Right kidney (tissue), 1 donor: ENCODE data around the gene MED13.
"Not testable (repeated sequence)": the region's sequence is repeated elsewhere in the genome, so short reads cannot be mapped to it uniquely, and the experiment has no call there.

Experiments used
- DNase-seq: peaks from one replicate; pipeline ENCODE4 v3.0.0-alpha.2; 2016

Gene MED13

DNA sequence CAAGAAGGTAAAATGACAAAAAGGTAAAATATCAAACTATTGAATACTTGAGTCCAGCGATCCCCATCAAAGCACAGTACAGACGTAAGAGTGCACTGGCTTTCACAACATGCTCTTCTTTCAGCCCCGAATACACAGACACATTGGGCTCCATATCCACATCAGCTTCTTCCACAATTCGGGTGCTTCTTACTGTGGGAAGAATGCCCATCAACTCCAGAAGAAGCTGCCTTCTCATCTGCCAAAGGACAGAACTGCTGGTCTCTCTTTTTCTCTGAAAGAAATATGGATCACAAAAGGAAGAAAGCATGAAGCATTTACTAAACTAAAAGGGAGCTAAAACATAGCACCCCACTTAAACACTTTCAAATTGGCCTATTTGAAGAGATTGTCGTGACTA lies 157.7 kb downstream of the MED13 start:
- DNase-seq, result no peak

DNA sequence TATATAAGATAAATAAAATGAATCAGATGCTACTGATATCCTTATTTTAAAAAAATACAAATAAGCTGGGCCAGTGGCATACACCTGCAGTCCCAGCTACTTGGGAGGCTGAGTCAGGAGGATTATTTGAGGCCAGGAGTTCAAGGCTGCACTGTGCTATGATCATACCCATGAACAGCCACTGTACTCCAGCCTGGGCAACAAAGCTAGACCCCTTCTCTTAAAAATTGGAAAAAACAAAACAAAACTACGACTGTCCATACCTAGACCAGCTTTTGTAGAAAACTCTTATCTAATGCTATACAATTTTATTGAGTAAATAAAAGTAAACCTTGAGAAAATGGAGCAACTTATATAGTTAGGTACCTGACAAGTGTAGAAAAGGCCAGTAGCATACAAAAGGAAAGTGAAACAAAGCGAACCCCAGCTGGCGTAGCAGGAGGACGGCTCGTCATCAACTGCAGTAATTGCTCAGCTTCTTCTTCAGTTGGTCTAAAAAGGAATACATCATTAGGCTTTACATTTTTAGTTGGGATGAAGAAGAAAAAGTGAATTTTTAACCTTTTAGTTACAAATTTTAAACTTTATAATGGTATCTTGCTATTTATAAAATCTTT lies 160.9 kb downstream of the MED13 start:
- no peak for DNase-seq

DNA sequence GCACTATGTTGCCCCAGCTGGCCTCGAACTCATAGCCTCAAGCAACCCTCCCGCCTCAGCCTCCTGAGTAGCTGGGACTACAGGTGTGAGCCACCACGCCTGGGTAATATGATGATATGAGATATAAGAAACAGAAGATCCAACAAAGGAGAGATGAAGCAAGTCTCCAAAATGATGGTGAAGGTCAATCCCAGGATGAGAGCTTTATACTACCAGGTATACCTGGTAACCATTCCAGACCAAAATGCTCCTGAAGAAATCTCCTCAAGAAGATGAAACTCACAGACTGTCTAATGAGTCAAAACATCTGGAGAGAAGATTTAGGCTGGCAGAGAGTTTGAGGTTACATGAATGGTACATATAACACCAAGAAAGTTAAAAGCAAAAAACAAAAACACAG lies 161.8 kb downstream of the MED13 start:
- DNase-seq, result no peak

DNA sequence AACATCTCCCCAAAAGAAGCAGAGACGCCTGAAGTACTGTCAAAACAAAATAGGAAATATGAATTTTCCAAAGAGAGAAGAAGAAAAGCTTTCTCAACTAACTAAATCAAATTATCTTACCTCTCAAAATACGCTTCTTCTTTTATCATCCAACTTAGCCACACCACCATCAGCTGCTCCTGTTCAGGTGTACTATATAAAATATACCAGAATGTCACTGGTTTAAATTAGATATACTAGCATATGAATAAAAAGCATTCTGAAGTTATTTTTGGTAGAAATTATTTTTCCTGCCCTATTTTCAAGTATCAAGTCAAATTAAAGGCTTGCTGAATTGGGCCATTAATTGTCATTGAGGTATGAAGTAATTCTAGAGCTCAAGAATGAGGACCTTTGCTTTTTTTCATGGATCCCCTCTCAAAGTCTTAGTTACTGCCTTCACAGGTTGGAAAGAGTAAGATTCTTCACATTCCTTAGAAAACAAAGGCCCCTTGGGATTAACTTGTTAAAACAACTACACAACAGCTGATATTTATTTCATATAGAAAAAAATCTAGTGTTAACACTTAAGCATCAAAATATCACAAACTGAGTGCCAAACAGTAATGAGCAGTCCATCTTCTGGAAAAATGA lies 167.4 kb downstream of the MED13 start:
- DNase-seq, result no peak

DNA sequence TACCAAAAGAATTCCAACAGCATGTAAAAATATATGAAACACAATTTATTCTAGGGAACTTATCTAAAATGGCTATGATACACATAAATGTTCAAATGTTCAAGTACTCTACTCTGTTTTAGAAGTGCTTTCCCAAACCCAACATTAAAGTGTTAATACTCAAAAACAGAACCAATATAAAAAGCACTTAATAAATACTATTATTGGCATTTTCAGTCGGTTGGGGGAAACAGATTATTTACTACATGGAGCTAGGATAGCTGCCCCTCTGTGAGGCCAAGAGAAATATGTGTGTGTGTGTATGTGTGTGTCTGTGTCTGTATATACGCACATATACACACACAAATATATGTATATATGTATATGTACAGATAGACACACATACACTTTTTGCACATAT lies 169.7 kb downstream of the MED13 start:
- DNase-seq, result no peak

DNA sequence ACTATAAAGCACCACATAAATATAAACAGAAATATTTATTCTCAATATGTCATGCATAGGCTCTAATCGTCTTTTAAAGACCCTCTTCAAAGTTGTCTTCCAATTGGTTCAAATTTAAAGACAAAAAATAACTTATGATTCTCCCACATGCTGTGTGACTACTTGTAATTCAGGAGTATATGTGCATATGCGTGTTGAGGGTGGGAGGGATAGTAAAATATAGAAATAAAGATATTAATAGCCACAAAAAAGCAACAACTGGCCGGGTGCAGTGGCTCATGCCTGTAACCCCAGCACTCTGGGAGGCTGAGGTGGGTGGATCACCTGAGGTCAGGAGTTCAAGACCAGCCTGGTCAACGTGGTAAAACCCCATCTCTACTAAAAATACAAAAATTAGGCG lies 170.8 kb downstream of the MED13 start:
- DNase-seq, result not testable (repeated sequence)
